Ovary (tissue), 9 donors: ENCODE data around the gene ALK. TPM values are rescaled to one million over a fixed set of nuclear protein-coding genes. Genes with fewer than 3 reads are reported as not detected.

Source experiments
- DNase-seq, 5 donors: peaks; one replicate each; pipeline ENCODE4 v3.0.0-alpha.2; 2019 to 2020
- H3K27ac ChIP-seq, 2 donors: fragments of 200-600 bp; one replicate each; pipeline versions ENCODE4 v1.5.1 to v1.8.0; 2019 to 2022
- H3K27me3 ChIP-seq: fragments of 200-600 bp; one replicate; pipeline ENCODE4 v1.8.0; 2022
- H3K36me3 ChIP-seq: fragments of 200-600 bp; sonication (generic); one replicate; pipeline ENCODE4 v1.5.1; 2019
- H3K4me1 ChIP-seq: one replicate; pipeline ENCODE4 v1.8.1; 2013; ENCODE audit warnings: mild to moderate bottlenecking, moderate library complexity; ENCODE audit not compliant: insufficient read depth
- H3K4me3 ChIP-seq: fragments of 200-600 bp; sonication (generic); one replicate; pipeline ENCODE4 v1.5.1; 2017
- H3K9me3 ChIP-seq, 2 donors: fragments of 200-600 bp in 1 of 2; sonication (generic) in 1 of 2; one replicate each; pipeline versions ENCODE4 v1.5.1 to v1.8.1; 2013 to 2019; ENCODE audit warnings: mild to moderate bottlenecking in 1 of 2, moderate library complexity in 1 of 2
- CTCF ChIP-seq, 3 donors: fragments of 450-650 bp in 2 of 3; fragments of 200-600 bp in 1 of 3; IDR thresholded peaks; one replicate each; pipeline versions ENCODE4 v1.5.1 to v1.8.0; 2016 to 2022; ENCODE audit warnings: antibody characterized with exemption in 3 of 3, mild to moderate bottlenecking in 1 of 3
- EP300 ChIP-seq: sonication (generic); formaldehyde crosslinking; IDR thresholded peaks from one replicate; pipeline ENCODE4 v1.6.1; 2017; ENCODE audit warnings: antibody characterized with exemption
- POLR2A ChIP-seq: fragments of 450-650 bp; IDR thresholded peaks from one replicate; pipeline ENCODE4 v1.6.1; 2017; ENCODE audit warnings: antibody characterized with exemption, mild to moderate bottlenecking, moderate library complexity
- WGBS, 3 donors: extraction: QIAGEN DNeasy Blood & Tissue Kit in 1 of 3; methylation state at CpG; one replicate each; pipeline versions ENCODE4 v1.1.5 to v1.1.7; 2013 to 2017; 5-methylcytosine and 5-hydroxymethylcytosine counted together
- intact Hi-C, 4 donors: fragments of 100-400 bp; cut with DNase I; formaldehyde crosslinking; loops; one replicate each; pipeline versions ENCODE4 v1.11.0 to v1.15.1; 2022 to 2023
- polyA plus RNA-seq, 2 donors: library from polyadenylated mRNA; stranded (reverse); fragments of 200-250 nt in 1 of 2; fragments of 350-450 nt in 1 of 2; fragmentation: Illumina TruSeq in 1 of 2; extraction: RNeasy Lipid Tissue Mini Kit (QIAGEN cat#74804) in 1 of 2; gene quantifications; one replicate each; pipeline ENCODE4 v1.2.3, GENCODE V29; 2013 to 2014
- total RNA-seq, 7 donors: library from RNA; depleted of rRNA in 2 of 7; stranded (reverse); fragments of >200 nt in 2 of 7; fragmentation: NEBNext Ultra II Directional in 3 of 7; extraction: Animal tissue kit (Norgen Biotek cat#: 25700) in 3 of 7; gene quantifications; one replicate each; pipeline versions ENCODE4 v1.1.0 to v1.2.4, GENCODE V29; 2016 to 2023
- donor health status: DM: no; HTN: no; CAD: no; lungs with moderate emphysema.
- donor health status: DM: no; HTN: no; CAD: no.
- donor health status: Bipolar disorder and iron deficiency.
- donor health status: DM: yes; HTN: yes; CAD: no.
- donor health status: DM: no; HTN: no; CAD: no.
- donor health status: DM: yes; HTN: yes; CAD: no.

ALK gene
- total and polyA plus RNA-seq, 9 donors, result 0.05 to 1.7 (median 0.23) TPM; not detected in 1

- H3K27me3 ChIP-seq, result no peaks in the 10 kb centered on the region
- no peaks in the 10 kb centered on the region for H3K9me3 ChIP-seq
- TF ChIP-seq EP300 (no peak), CTCF (IDR thresholded peaks at IDR 0.05) (no peak), POLR2A (no peak)
- DNase-seq, result no peak
- no peaks in the 10 kb centered on the region for H3K36me3 ChIP-seq
- intact Hi-C loops, result no loop called here
- no peak overlapping the region for H3K4me3 ChIP-seq
- H3K27ac ChIP-seq, result no peak overlapping the region
- no peaks in the 10 kb centered on the region for H3K4me1 ChIP-seq
Measured at GRCh38 chr2:29629495-29629894, 291.9 kb downstream of the ALK start.

- H3K4me1 ChIP-seq, result no peaks in the 10 kb centered on the region
- H3K36me3 ChIP-seq, result no peaks in the 10 kb centered on the region
- DNase-seq, result no peak
- no peaks in the 10 kb centered on the region for H3K27me3 ChIP-seq
- TF ChIP-seq POLR2A (no peak), EP300 (no peak), CTCF (IDR thresholded peaks at IDR 0.05) (no peak)
- intact Hi-C loops, result no loop called here
- H3K4me3 ChIP-seq, result no peak overlapping the region
- H3K27ac ChIP-seq, result no peak overlapping the region
- no peaks in the 10 kb centered on the region for H3K9me3 ChIP-seq
- WGBS, 3 donors, result 43 to 47% (median 43%) methylated on average over 4 of the region's 4 CpGs
Measured at GRCh38 chr2:29628862-29629261, 292.5 kb downstream of the ALK start.

- H3K36me3 ChIP-seq, result no peaks in the 10 kb centered on the region
- intact Hi-C loops, result no loop called here
- H3K9me3 ChIP-seq, result no peaks in the 10 kb centered on the region
- TF ChIP-seq EP300, result no peak
- no peak for TF ChIP-seq POLR2A
- no peak for TF ChIP-seq CTCF (IDR thresholded peaks at IDR 0.05)
- no peaks in the 10 kb centered on the region for H3K27me3 ChIP-seq
- 33 to 61% (median 51%) methylated on average over 2 of the region's 2 CpGs for WGBS, 3 donors
- DNase-seq, result no peak
- no peaks in the 10 kb centered on the region for H3K4me1 ChIP-seq
- no peak overlapping the region for H3K27ac ChIP-seq
- H3K4me3 ChIP-seq, result no peak overlapping the region
Measured at GRCh38 chr2:29628108-29628745, 293.2 kb downstream of the ALK start.

GRCh38 chr2:29627279-29627711 lies 294.1 kb downstream of the ALK start:
- H3K4me3 ChIP-seq, result no peak overlapping the region
- intact Hi-C loops, result no loop called here
- no peak overlapping the region for H3K27ac ChIP-seq
- DNase-seq, result no peak
- WGBS, 3 donors, result 12 to 21% (median 16%) methylated on average over 5 of the region's 5 CpGs
- TF ChIP-seq POLR2A (no peak), EP300 (no peak), CTCF (IDR thresholded peaks at IDR 0.05) (no peak)
- H3K36me3 ChIP-seq, result no peaks in the 10 kb centered on the region
- H3K9me3 ChIP-seq, result no peaks in the 10 kb centered on the region
- no peaks in the 10 kb centered on the region for H3K27me3 ChIP-seq
- no peaks in the 10 kb centered on the region for H3K4me1 ChIP-seq
